Keratinocyte (primary cell): ENCODE measurements around the gene MAEA. TPM values are rescaled to one million over a fixed set of nuclear protein-coding genes. Genes with fewer than 3 reads are reported as not detected.
A peak's percentile ranks its signal among the peaks of the same experiment; 100 is the strongest.

Experiments
- DNase-seq: peaks from one replicate; pipeline ENCODE4 v3.0.0-alpha.2; 2011; ENCODE audit warnings: low read depth, missing footprints, low spot score
- FAIRE-seq: peaks from 2 replicates; lab custom pipeline; 2011; peaks lifted over from hg19 to GRCh38; lab: Jason Lieb, UNC
- H2AFZ ChIP-seq: 2 replicates; pipeline ENCODE4 v1.6.0; 2012; ENCODE audit warnings: low read length, control low read depth, inconsistent platforms; ENCODE audit not compliant: control insufficient read depth
- H3K27ac ChIP-seq: 2 replicates; pipeline ENCODE4 v1.5.1; 2011; ENCODE audit warnings: low read length; ENCODE audit not compliant: control insufficient read depth, insufficient read depth
- H3K27me3 ChIP-seq: 3 replicates; pipeline ENCODE4 v1.6.0; 2011; ENCODE audit warnings: low read length; ENCODE audit not compliant: control insufficient read depth, insufficient read depth; ENCODE audit errors: extremely low read depth
- H3K36me3 ChIP-seq, 2 experiments: 2 replicates in 1 of 2; 3 replicates in 1 of 2; pipeline ENCODE4 v1.5.1; 2011; ENCODE audit warnings: low read length in 2 of 2, mild to moderate bottlenecking in 1 of 2; ENCODE audit not compliant: control insufficient read depth in 2 of 2, insufficient read depth in 2 of 2; ENCODE audit errors: extremely low read depth in 1 of 2
- H3K4me1 ChIP-seq: 3 replicates; pipeline ENCODE4 v1.5.1; 2011; ENCODE audit warnings: low read length; ENCODE audit not compliant: control insufficient read depth, insufficient read depth; ENCODE audit errors: extremely low read depth
- H3K4me2 ChIP-seq: 3 replicates; pipeline ENCODE4 v1.6.0; 2011; ENCODE audit warnings: low read depth, low read length; ENCODE audit not compliant: control insufficient read depth, insufficient read depth; ENCODE audit errors: extremely low read depth
- H3K4me3 ChIP-seq, 3 experiments: fragments of 200-600 bp in 1 of 3; sonication (generic) in 1 of 3; 2 replicates in 2 of 3; 3 replicates in 1 of 3; pipeline ENCODE4 v1.5.1; 2011 to 2016; ENCODE audit warnings: low read length in 3 of 3, mild to moderate bottlenecking in 3 of 3, control low read depth in 2 of 3, inconsistent platforms in 1 of 3, low read depth in 1 of 3, mixed read lengths in 1 of 3, mixed run types in 1 of 3, moderate library complexity in 1 of 3; ENCODE audit not compliant: control insufficient read depth in 2 of 3, insufficient read depth in 2 of 3; ENCODE audit errors: extremely low read depth in 1 of 3
- H3K79me2 ChIP-seq: 2 replicates; pipeline ENCODE4 v1.6.0; 2012; ENCODE audit warnings: low read length; ENCODE audit not compliant: control insufficient read depth, insufficient read depth
- H3K9ac ChIP-seq: 3 replicates; pipeline ENCODE4 v1.6.0; 2011; ENCODE audit warnings: low read length; ENCODE audit not compliant: control insufficient read depth, insufficient read depth; ENCODE audit errors: extremely low read depth
- H3K9me1 ChIP-seq: 3 replicates; pipeline ENCODE4 v1.6.0; 2011; ENCODE audit warnings: low read length; ENCODE audit not compliant: control insufficient read depth, insufficient read depth; ENCODE audit errors: extremely low read depth
- H3K9me3 ChIP-seq: 2 replicates; pipeline ENCODE4 v1.5.1; 2012; ENCODE audit warnings: low read depth, low read length; ENCODE audit not compliant: control insufficient read depth
- H4K20me1 ChIP-seq: 3 replicates; pipeline ENCODE4 v1.6.0; 2011; ENCODE audit warnings: low read length; ENCODE audit not compliant: control insufficient read depth, insufficient read depth; ENCODE audit errors: extremely low read depth
- CTCF ChIP-seq, 3 experiments: IDR thresholded peaks in 1 of 3; conservative IDR thresholded peaks in 1 of 3; optimal IDR thresholded peaks in 1 of 3; 2 replicates in 2 of 3; 3 replicates in 1 of 3; pipeline versions ENCODE3 to v1.5.1; 2011; ENCODE audit warnings: low read length in 3 of 3, mild to moderate bottlenecking in 3 of 3, moderate library complexity in 2 of 3, control low read depth in 1 of 3, inconsistent platforms in 1 of 3; ENCODE audit not compliant: insufficient read depth in 2 of 3; ENCODE audit errors: extremely low read depth in 1 of 3
- EZH2 ChIP-seq: IDR thresholded peaks from one replicate; pipeline ENCODE4 v1.6.1; 2012; ENCODE audit warnings: inconsistent platforms, mild to moderate bottlenecking, low read length, moderate library complexity
- dilution Hi-C: fragments of 300-500 bp; cut with MboI; formaldehyde crosslinking; loops from one replicate; pipeline ENCODE4 v1.7.0; 2020; ENCODE audit warnings: low sequenced_read_pairs; ENCODE audit not compliant: extremely low pct_ligation_motif_present
- polyA plus RNA-seq, 5 experiments: library from polyadenylated mRNA; depleted of rRNA in 3 of 5; stranded (reverse) in 3 of 5; stranded (forward) in 1 of 5; unstranded in 1 of 5; fragments of >200 nt; gene quantifications; 1 replicate in 1 of 5; 2 replicates in 3 of 5; 3 replicates in 1 of 5; pipeline versions ENCODE4 v1.2.1 to v1.2.3, GENCODE V29; 2011 to 2012; ENCODE audit warnings: missing spikeins in 2 of 5, low read depth in 1 of 5, low replicate concordance in 1 of 5

MAEA gene
- polyA plus RNA-seq, 1 donor (not counting 4 experiments of a cell fraction or from before 2014, with no cell fraction given): 89.7 TPM

- H3K36me3 ChIP-seq: peaks cover 21 to 27% of the 10 kb centered on the region in 2 experiments
- no peak overlapping the region for H3K9ac ChIP-seq
- no peak overlapping the region for H3K4me3 ChIP-seq
- dilution Hi-C loops: no loop called here
- no peaks in the 10 kb centered on the region for H3K9me3 ChIP-seq
- no peaks in the 10 kb centered on the region for H3K27me3 ChIP-seq
- no peak overlapping the region for H2AFZ ChIP-seq
- no peak for DNase-seq
- peaks cover 97% of the 10 kb centered on the region for H3K79me2 ChIP-seq
- H3K9me1 ChIP-seq: peaks cover 2% of the 10 kb centered on the region
- TF ChIP-seq CTCF (optimal IDR thresholded peaks at IDR 0.05 in 1 of 3, IDR thresholded peaks at IDR 0.05 in 1 of 3, conservative IDR thresholded peaks at IDR 0.05 in 1 of 3; ENCODE audit: extremely low read depth in 1 of 3, insufficient read depth in 2 of 3, low read length in 3 of 3): no peak
- TF ChIP-seq EZH2: no peak
- peak; percentile 48 for FAIRE-seq
- H3K4me1 ChIP-seq: peaks cover 43% of the 10 kb centered on the region
- H3K27ac ChIP-seq: no peak overlapping the region
- H4K20me1 ChIP-seq: peaks cover 2% of the 10 kb centered on the region
- H3K4me2 ChIP-seq: no peak overlapping the region
These were observed 18.5 kb downstream of the MAEA start for GRCh38 chr4:1307951-1308735.

- H3K4me1 ChIP-seq: peaks cover 43% of the 10 kb centered on the region
- no peaks in the 10 kb centered on the region for H3K9me3 ChIP-seq
- peak overlapping the region; percentile 52 for H3K9ac ChIP-seq
- peak overlapping the region; percentile 65 for H3K4me2 ChIP-seq
- peaks cover 2% of the 10 kb centered on the region for H4K20me1 ChIP-seq
- H3K27ac ChIP-seq: peak overlapping the region; percentile 54
- no peak overlapping the region for H2AFZ ChIP-seq
- H3K79me2 ChIP-seq: peaks cover 95% of the 10 kb centered on the region
- no peak for DNase-seq
- dilution Hi-C loops: no loop called here
- H3K9me1 ChIP-seq: peaks cover 2% of the 10 kb centered on the region
- FAIRE-seq: peak; percentile 34
- H3K36me3 ChIP-seq: peaks cover 24 to 33% of the 10 kb centered on the region in 2 experiments
- H3K27me3 ChIP-seq: no peaks in the 10 kb centered on the region
- TF ChIP-seq EZH2 (no peak), CTCF (optimal IDR thresholded peaks at IDR 0.05 in 1 of 3, IDR thresholded peaks at IDR 0.05 in 1 of 3, conservative IDR thresholded peaks at IDR 0.05 in 1 of 3; ENCODE audit: extremely low read depth in 1 of 3, insufficient read depth in 2 of 3, low read length in 3 of 3) (no peak)
- peak overlapping the region in 2 of 3 experiments; percentile 34 to 37 for H3K4me3 ChIP-seq
These were observed 19.7 kb downstream of the MAEA start for GRCh38 chr4:1309261-1310010.
